Trophoblast cell (in vitro differentiated cells and primary cell): ENCODE data around the gene VSIG2.

Experiments used
- DNase-seq, 2 donors: peaks; one replicate each; pipeline ENCODE4 v3.0.0-alpha.2; 2016
- H2AFZ ChIP-seq: 2 replicates; pipeline ENCODE4 v1.6.1; 2013; ENCODE audit warnings: low read length, moderate library complexity, mild to moderate bottlenecking; ENCODE audit not compliant: insufficient read depth, poor library complexity
- H2AK5ac ChIP-seq: 2 replicates; pipeline ENCODE4 v1.6.1; 2013; ENCODE audit warnings: mild to moderate bottlenecking, low read length
- H2BK120ac ChIP-seq: 2 replicates; pipeline ENCODE4 v1.6.1; 2013; ENCODE audit warnings: low read length, mild to moderate bottlenecking, moderate library complexity; ENCODE audit not compliant: insufficient read depth, poor library complexity
- H2BK12ac ChIP-seq: 2 replicates; pipeline ENCODE4 v1.6.1; 2013; ENCODE audit warnings: mild to moderate bottlenecking, low read length, moderate library complexity
- H2BK5ac ChIP-seq: 2 replicates; pipeline ENCODE4 v1.6.1; 2013; ENCODE audit warnings: low read length, low read depth, moderate library complexity, mild to moderate bottlenecking; ENCODE audit not compliant: poor library complexity
- H3K14ac ChIP-seq: 2 replicates; pipeline ENCODE4 v1.6.1; 2013; ENCODE audit warnings: mild to moderate bottlenecking, low read length
- H3K18ac ChIP-seq: 2 replicates; pipeline ENCODE4 v1.6.1; 2013; ENCODE audit warnings: mild to moderate bottlenecking, low read length
- H3K23ac ChIP-seq: 2 replicates; pipeline ENCODE4 v1.6.1; 2013; ENCODE audit warnings: low read length
- H3K27ac ChIP-seq: 2 replicates; pipeline ENCODE4 v1.5.1; 2013; ENCODE audit warnings: low read depth, mild to moderate bottlenecking, inconsistent platforms, low read length, moderate library complexity
- H3K27me3 ChIP-seq: 2 replicates; pipeline ENCODE4 v1.6.1; 2013; ENCODE audit warnings: inconsistent platforms, mild to moderate bottlenecking, low read length, moderate library complexity; ENCODE audit not compliant: insufficient read depth
- H3K36me3 ChIP-seq, 2 experiments: 1 replicate in 1 of 2; 2 replicates in 1 of 2; pipeline ENCODE4 v1.6.1; 2013; ENCODE audit warnings: low read length in 2 of 2, mild to moderate bottlenecking in 2 of 2, moderate library complexity in 1 of 2; ENCODE audit not compliant: insufficient read depth in 2 of 2, control insufficient read depth in 1 of 2
- H3K4ac ChIP-seq: 2 replicates; pipeline ENCODE4 v1.6.1; 2013; ENCODE audit warnings: low read depth, mild to moderate bottlenecking, low read length, moderate library complexity
- H3K4me1 ChIP-seq, 2 experiments: 1 replicate in 1 of 2; 2 replicates in 1 of 2; pipeline ENCODE4 v1.6.1; 2013; ENCODE audit warnings: low read length in 2 of 2, mild to moderate bottlenecking in 2 of 2, moderate library complexity in 1 of 2; ENCODE audit not compliant: insufficient read depth in 2 of 2, control insufficient read depth in 1 of 2
- H3K4me2 ChIP-seq: 2 replicates; pipeline ENCODE4 v1.6.1; 2013; ENCODE audit warnings: inconsistent platforms, mild to moderate bottlenecking, low read length, moderate library complexity
- H3K4me3 ChIP-seq: 2 replicates; pipeline ENCODE4 v1.5.1; 2013; ENCODE audit warnings: mild to moderate bottlenecking, low read depth, low read length, inconsistent platforms
- H3K79me1 ChIP-seq: one replicate; pipeline ENCODE4 v1.6.1; 2013; ENCODE audit warnings: low read length
- H3K79me2 ChIP-seq: 2 replicates; pipeline ENCODE4 v1.6.1; 2013; ENCODE audit warnings: low read length, mild to moderate bottlenecking; ENCODE audit not compliant: control insufficient read depth, insufficient read depth, poor library complexity
- H3K9ac ChIP-seq: 2 replicates; pipeline ENCODE4 v1.6.1; 2013; ENCODE audit warnings: mild to moderate bottlenecking, low read length
- H3K9me3 ChIP-seq: 2 replicates; pipeline ENCODE4 v1.6.1; 2013; ENCODE audit warnings: low read depth, mild to moderate bottlenecking, control low read depth, inconsistent platforms, low read length; ENCODE audit not compliant: insufficient read depth
- H4K12ac ChIP-seq: 2 replicates; pipeline ENCODE4 v1.6.1; 2013; ENCODE audit warnings: low read depth, mild to moderate bottlenecking, low read length, moderate library complexity
- H4K8ac ChIP-seq: 2 replicates; pipeline ENCODE4 v1.6.1; 2013; ENCODE audit warnings: low read depth, mild to moderate bottlenecking, low read length, moderate library complexity
- H4K91ac ChIP-seq: one replicate; pipeline ENCODE4 v1.6.1; 2013; ENCODE audit warnings: low read depth, mild to moderate bottlenecking, low read length, moderate library complexity
- WGBS: extraction: QIAGEN DNeasy Blood & Tissue Kit; methylation state at CpG from one replicate; pipeline ENCODE4 v1.1.7; 2013; ENCODE audit warnings: missing lambda C conversion rate; ENCODE audit not compliant: insufficient read length, insufficient coverage; ENCODE audit errors: extremely low coverage; 5-methylcytosine and 5-hydroxymethylcytosine counted together

Gene VSIG2

DNA sequence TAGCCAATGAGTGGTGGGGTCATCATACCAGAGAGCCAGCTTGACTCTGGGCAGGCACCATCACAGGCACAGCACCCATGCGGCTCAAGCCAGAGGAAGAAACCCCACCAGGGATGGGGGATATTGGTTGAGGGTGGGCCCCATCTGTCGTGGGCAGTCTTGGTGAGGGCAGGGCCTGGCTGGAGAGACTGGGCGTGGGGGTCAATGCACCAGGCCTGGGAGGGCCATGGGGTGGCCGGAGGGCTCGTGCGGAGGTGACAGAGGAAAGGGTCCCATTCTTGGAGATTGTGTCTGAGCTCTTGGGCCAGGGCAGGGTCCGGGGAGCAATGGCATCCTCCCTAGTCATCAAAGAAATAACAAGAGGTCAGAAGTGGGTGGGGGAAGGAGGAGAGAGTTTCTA, 1.6 kb upstream of the VSIG2 start:
- no peak overlapping the region for H4K8ac ChIP-seq
- peaks cover 8% of the 10 kb centered on the region for H3K9me3 ChIP-seq
- no peak overlapping the region for H3K14ac ChIP-seq
- no peak overlapping the region for H2BK12ac ChIP-seq
- no peaks in the 10 kb centered on the region for H3K79me1 ChIP-seq
- H2AFZ ChIP-seq, result no peak overlapping the region
- H3K27ac ChIP-seq, result no peak overlapping the region
- peaks cover 0 to 4% of the 10 kb centered on the region in 2 experiments for H3K4me1 ChIP-seq
- no peak overlapping the region for H2BK5ac ChIP-seq
- H4K91ac ChIP-seq, result no peak overlapping the region
- DNase-seq, result no peak
- H3K4me3 ChIP-seq, result peak overlapping the region; percentile 35
- peaks cover 57% of the 10 kb centered on the region for H3K27me3 ChIP-seq
- no peak overlapping the region for H2AK5ac ChIP-seq
- H3K18ac ChIP-seq, result no peak overlapping the region
- H3K9ac ChIP-seq, result no peak overlapping the region
- H3K4ac ChIP-seq, result no peak overlapping the region
- H3K23ac ChIP-seq, result no peak overlapping the region
- WGBS, result no CpG with 5 or more reads among the region's 7 CpGs
- H3K4me2 ChIP-seq, result no peak overlapping the region
- H3K36me3 ChIP-seq, result no peaks in the 10 kb centered on the region
- no peak overlapping the region for H4K12ac ChIP-seq
- H2BK120ac ChIP-seq, result no peak overlapping the region
- H3K79me2 ChIP-seq, result no peaks in the 10 kb centered on the region

- DNase-seq, result no peak
- Histone ChIP-seq H2AFZ (no peak overlapping the region), H3K9me3 (peaks cover 8% of the 10 kb centered on the region), H3K79me1 (no peaks in the 10 kb centered on the region), H3K27ac (no peak overlapping the region), H3K4me3 (no peak overlapping the region), H4K8ac (no peak overlapping the region), H2BK5ac (no peak overlapping the region), H3K4ac (no peak overlapping the region), H2BK120ac (no peak overlapping the region), H3K27me3 (peaks cover 57% of the 10 kb centered on the region), H3K18ac (no peak overlapping the region), H4K91ac (no peak overlapping the region), H3K9ac (no peak overlapping the region), H3K4me2 (no peak overlapping the region), H4K12ac (no peak overlapping the region), H3K23ac (no peak overlapping the region), H3K36me3 (no peaks in the 10 kb centered on the region), H2BK12ac (no peak overlapping the region), H3K79me2 (no peaks in the 10 kb centered on the region), H2AK5ac (no peak overlapping the region), H3K4me1 (peaks cover 0 to under 1% of the 10 kb centered on the region in 2 experiments), H3K14ac (no peak overlapping the region)
Observed at GRCh38 chr11:124753205-124753604, 1.1 kb upstream of the VSIG2 start.

GRCh38 chr11:124752471-124753102, 532 bp upstream of the VSIG2 start:
- no peak overlapping the region for H4K91ac ChIP-seq
- H3K79me2 ChIP-seq, result no peaks in the 10 kb centered on the region
- no peak overlapping the region for H3K23ac ChIP-seq
- peaks cover 62% of the 10 kb centered on the region for H3K27me3 ChIP-seq
- peaks cover 8% of the 10 kb centered on the region for H3K9me3 ChIP-seq
- H2BK120ac ChIP-seq, result no peak overlapping the region
- H4K8ac ChIP-seq, result no peak overlapping the region
- H3K27ac ChIP-seq, result no peak overlapping the region
- no peak overlapping the region for H3K9ac ChIP-seq
- no peak overlapping the region for H2BK12ac ChIP-seq
- H3K4ac ChIP-seq, result no peak overlapping the region
- no peak overlapping the region for H4K12ac ChIP-seq
- no peak overlapping the region for H3K4me3 ChIP-seq
- H3K79me1 ChIP-seq, result no peaks in the 10 kb centered on the region
- no peak overlapping the region for H2AFZ ChIP-seq
- H3K14ac ChIP-seq, result no peak overlapping the region
- no peak overlapping the region for H2AK5ac ChIP-seq
- no peaks in the 10 kb centered on the region for H3K36me3 ChIP-seq
- H2BK5ac ChIP-seq, result no peak overlapping the region
- H3K4me1 ChIP-seq, result no peaks in the 10 kb centered on the region
- no peak overlapping the region for H3K18ac ChIP-seq
- DNase-seq, result no peak
- no peak overlapping the region for H3K4me2 ChIP-seq
- WGBS, result no CpG with 5 or more reads among the region's 10 CpGs

GRCh38 chr11:124751391-124751740, 689 bp downstream of the VSIG2 start:
- H3K23ac ChIP-seq, result no peak overlapping the region
- no peak overlapping the region for H4K91ac ChIP-seq
- H3K4me3 ChIP-seq, result no peak overlapping the region
- WGBS, result no CpG with 5 or more reads among the region's 11 CpGs
- H3K27ac ChIP-seq, result no peak overlapping the region
- H3K27me3 ChIP-seq, result peaks cover 59% of the 10 kb centered on the region
- H2AK5ac ChIP-seq, result no peak overlapping the region
- H2BK12ac ChIP-seq, result no peak overlapping the region
- DNase-seq, result no peak
- H2BK120ac ChIP-seq, result no peak overlapping the region
- H2BK5ac ChIP-seq, result no peak overlapping the region
- H3K18ac ChIP-seq, result no peak overlapping the region
- no peaks in the 10 kb centered on the region for H3K79me1 ChIP-seq
- H3K36me3 ChIP-seq, result no peaks in the 10 kb centered on the region
- H2AFZ ChIP-seq, result no peak overlapping the region
- H3K79me2 ChIP-seq, result no peaks in the 10 kb centered on the region
- H3K4me2 ChIP-seq, result no peak overlapping the region
- H3K14ac ChIP-seq, result no peak overlapping the region
- no peak overlapping the region for H3K4ac ChIP-seq
- no peak overlapping the region for H4K12ac ChIP-seq
- no peak overlapping the region for H4K8ac ChIP-seq
- peaks cover 2 to 7% of the 10 kb centered on the region in 2 experiments for H3K4me1 ChIP-seq
- H3K9me3 ChIP-seq, result peaks cover 6% of the 10 kb centered on the region
- H3K9ac ChIP-seq, result no peak overlapping the region
